NK-92 (cell line): ENCODE data around the gene SENP6.
"Not testable (repeated sequence)": the region's sequence is repeated elsewhere in the genome, so short reads cannot be mapped to it uniquely, and the experiment has no call there.

Source experiments
- DNase-seq: peaks from one replicate; lab custom pipeline; 2025; ENCODE audit not compliant: unreplicated experiment; lab: John Stamatoyannopoulos, UW

SENP6 gene

DNA sequence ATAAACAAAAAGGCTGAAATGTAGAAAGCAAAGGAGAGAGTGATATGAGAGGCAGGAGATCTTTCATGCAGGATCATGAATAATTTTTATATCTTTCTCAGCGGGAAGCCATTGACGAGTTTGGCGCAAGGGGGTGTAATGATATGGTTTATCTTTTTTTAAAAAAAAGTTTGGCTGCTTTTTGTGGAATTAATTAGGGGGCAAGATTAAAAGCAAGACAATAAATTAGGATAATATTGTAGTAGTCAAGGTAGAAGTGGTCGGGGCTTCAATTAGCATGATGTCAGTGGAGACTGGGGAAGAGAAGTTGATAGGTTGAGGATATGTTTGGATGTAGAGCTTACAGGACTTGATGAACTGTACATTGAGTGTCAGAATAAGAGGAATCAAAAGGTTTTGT is 4.0 kb downstream of the SENP6 start:
- DNase-seq: no peak

GRCh38 chr6:75608304-75608703 is 6.6 kb downstream of the SENP6 start:
- no peak for DNase-seq

- no peak for DNase-seq
Observed at GRCh38 chr6:75608956-75609533, 7.4 kb downstream of the SENP6 start.

- no peak for DNase-seq
Observed at GRCh38 chr6:75609639-75610590, 8.2 kb downstream of the SENP6 start.

- DNase-seq: no peak
Observed at GRCh38 chr6:75611011-75611701, 9.5 kb downstream of the SENP6 start.

- DNase-seq: peak; percentile 2
Observed at GRCh38 chr6:75611702-75612375, 10.2 kb downstream of the SENP6 start.

DNA sequence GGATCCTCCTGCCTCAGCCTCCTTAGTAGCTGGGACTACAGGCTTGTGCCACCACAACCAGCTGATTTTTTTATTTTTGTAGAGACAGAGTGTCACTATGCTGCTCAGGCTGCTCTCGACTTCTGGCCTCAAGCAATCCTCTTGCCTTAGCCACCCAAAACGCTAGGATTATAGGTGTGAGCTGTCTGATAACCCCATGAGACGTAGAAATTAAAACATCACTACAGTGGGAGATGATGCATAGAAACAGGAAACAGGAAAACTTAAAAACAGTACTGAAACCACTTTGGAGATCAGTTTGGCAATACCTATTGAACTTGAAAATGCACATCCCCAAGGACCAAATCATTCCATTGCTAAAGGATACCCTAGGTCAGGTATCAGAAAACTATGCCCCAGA is 10.8 kb downstream of the SENP6 start:
- no peak for DNase-seq

DNA sequence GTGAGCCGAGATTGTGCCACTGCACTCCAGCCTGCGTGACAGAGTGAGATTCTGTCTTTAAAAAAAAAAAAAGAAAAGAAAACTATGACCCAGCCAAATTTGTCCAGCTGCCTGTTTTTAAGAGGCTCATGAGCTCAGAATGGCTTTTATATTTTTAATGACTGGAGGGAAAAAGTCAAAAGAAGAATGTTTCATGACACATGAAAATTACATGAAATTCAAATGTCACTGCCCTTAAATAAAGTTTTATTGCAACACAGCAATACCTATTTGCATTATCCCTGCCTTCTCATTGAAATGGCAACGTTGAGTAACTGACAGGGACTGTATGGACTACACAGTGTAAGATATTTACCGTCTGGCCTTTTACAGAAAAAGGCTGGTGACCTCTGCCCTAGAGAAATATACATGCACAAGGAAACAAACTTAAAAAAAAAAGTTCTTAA is 11.4 kb downstream of the SENP6 start:
- no peak for DNase-seq

GRCh38 chr6:75618437-75618836 is 16.8 kb downstream of the SENP6 start:
- DNase-seq: no peak

DNA sequence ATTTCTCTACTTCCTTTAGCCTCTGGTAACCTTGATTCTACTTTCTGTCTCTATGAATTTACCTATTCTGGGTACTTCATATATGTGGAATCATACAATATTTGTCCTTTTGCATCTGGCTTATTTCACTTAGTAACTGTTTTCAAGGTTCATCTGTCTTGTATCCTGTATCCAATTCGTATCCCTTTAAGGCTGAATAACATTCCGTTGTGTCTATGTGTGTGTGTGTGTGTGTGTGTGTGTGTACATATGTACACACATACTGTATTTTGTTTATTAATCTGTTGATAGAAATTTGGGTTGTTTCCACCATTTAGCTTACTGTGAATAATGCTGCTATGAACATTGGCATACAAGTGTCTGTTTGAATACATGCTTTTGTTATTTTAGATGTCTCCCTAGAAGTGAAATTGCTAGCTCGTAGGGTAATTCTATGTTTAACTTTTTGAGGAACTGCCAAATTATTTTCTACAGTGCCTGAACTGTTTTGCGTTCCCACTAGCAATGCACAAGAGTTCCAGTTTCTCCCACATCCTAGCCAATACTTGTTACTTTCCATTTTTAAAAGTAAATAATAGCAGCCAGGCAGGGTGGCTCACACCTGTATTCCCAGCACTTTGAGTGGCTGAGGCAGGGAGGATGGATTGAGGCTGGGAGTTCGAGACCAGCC is 17.7 kb downstream of the SENP6 start:
- no peak for DNase-seq

DNA sequence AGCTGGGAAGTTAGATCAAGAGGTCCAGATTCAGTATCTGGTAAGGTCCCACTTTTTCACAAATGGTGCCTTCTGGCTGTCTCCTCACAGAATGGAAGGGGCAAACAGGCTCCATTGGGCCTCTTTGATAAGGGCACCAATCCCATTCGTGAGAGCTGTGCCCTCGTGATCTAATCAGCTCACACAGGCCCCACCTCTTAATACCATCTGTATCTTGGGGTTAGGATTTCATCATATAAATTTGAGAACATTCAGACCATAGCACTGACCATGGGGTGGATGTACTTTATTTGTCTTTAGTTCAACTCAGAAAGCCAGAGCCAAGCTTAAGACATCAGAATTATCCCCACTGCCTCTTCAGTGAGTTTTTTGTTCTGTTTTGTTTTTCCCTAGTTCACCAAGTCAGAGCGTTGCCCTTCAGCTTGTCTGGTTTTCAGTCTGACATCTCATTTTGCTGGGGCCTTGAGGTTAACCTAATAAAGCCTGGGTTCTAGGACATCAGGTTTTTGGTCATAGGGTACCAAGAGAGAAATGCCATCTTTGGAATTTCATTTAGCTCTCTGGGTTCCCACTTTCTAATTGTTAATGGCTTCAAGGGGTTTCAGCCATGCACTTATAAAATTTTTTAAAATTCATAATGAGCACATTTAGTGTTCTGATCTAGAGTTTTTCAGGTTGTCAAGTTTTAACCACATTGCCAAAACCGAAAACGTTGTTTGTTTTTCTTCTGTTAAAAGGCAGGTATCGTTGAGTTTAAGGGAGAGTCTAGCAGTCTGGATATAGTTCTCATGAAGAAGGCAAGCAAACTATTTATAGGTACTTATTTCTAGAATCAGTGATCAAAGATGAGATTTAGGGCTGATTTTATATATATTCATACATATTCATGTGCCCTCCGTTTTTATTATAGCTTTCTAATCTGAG is 19.0 kb downstream of the SENP6 start:
- DNase-seq: no peak

DNA sequence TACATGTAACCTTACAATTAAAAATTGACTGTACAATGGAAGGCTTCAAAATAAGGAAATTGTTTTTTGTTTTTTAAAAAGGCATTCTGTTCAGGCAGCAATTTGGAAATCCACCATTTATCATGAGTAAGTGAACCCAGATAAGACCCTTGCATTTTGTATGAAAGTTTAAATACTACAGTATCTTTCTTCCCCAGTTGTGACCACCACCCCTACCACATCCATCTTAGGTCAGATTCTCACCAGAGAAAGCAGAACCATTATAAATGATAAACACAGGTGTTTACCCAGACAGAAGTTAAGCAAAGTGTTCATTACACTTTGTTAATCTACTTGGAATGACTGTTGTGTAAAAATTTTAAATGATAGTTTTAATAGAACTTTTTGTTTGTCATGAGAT is 20.2 kb downstream of the SENP6 start:
- DNase-seq: no peak

DNA sequence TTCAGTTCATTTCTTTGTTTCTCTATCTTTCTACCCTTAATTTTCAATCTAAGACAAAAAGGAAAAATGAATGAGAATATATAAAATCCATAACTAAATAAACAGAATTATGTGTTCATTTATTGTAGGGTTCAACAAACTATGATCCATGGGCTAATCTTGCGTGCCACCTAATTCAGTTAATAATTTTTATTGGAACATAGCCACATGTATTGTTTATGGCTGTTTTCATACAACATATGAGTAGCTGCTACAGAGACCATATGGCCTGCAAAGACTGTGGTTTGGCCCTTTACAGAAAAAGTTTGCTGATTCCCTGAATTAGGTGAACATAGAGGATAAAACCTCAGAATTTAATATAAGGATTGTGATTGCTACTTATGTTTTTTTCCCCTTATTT is 21.8 kb downstream of the SENP6 start:
- DNase-seq: no peak

DNA sequence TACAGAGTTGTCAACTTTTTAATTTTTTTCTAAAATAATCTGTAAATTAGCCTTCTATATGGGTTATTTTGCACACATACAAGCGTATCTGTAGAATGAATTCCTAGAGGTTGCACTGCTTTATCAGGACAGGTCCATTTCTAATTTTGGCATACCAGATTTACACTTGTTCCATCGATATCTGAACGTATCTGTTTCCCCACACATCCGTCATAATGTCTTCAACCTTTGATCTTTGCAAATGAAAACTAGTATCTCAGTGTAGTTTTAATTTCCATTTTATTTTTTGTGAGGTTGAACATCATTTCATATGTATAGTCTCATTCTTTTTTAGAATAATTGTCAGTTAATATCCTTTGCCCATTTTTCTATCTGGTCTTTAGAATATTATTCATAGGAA is 22.7 kb downstream of the SENP6 start:
- DNase-seq: no peak

DNA sequence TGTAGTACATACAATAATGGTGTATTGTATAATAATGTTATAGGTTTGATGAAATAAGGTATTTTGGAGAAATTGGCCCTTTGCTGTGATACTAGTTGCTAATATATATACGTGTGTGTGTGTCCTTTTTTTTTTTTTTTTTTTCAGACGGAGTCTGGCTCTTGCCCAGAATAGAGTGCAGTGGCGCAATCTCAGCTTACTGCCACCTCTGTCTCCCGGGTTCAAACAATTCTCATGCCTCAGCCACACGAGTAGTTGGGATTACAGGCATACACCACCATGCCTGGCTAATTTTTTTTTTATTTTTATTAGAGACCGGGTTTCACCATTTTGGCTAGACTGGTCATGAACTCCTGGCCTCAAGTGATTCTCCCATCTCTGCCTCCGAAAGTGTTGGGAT is 23.3 kb downstream of the SENP6 start:
- no peak for DNase-seq

DNA sequence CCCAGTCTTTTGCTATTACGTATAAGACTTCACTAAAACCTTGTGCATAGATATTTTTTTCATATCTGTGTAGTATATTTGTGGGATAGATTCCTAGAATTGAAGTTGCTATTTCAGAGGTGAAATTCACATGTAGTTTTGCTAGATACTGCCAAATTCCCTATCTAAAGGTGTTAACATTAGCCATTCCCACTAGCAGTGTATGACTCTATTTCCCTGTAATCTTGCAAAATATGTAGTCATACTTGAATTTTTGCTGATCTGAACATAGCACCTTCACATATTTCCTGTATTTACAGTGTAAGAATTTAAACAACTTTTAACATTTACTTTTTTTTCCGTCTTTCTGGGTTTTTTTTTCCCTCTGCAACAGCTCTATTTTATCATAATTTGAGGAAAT is 24.9 kb downstream of the SENP6 start:
- no peak for DNase-seq

- not testable (repeated sequence) for DNase-seq
Observed at GRCh38 chr6:75627708-75628107, 26.0 kb downstream of the SENP6 start.

- no peak for DNase-seq
Observed at GRCh38 chr6:75631859-75632635, 30.4 kb downstream of the SENP6 start.

DNA sequence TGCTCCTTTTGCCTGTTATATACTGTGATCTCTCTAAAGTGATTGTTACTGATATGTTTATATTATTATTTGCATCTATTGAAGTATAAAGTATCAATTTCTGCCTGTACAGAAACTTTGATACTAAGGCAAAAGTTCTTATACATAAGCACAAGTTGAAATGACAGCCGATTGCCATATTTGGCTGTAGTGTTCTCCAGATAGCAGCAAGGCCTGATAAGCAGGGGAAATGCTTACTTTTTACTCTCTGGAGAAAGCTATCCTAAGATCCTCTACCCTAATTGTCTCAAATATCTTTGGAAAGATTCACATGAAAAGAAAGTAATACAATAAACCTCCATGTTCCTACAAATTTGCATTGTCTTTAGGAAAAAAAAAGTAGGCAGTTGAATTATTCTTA is 31.4 kb downstream of the SENP6 start:
- DNase-seq: no peak
